GM12878 (cell line): ENCODE results near the gene SHB. TPM values are rescaled to one million over a fixed set of nuclear protein-coding genes. Genes with fewer than 3 reads are reported as not detected.

Source experiments
- ATAC-seq: fragments of 200-7000 bp; cut with Tn5 transposase; 3 replicates; pipeline ENCODE4 v1.9.1; 2020; ENCODE audit warnings: mild to moderate bottlenecking, moderate library complexity
- BruUV-seq: library from RNA; stranded (reverse); fragments of 400-500 nt; replicated peaks from 2 replicates; lab custom pipeline; 2021; lab: Mats Ljungman, UMichigan
- CTCF ChIA-PET: fragments of 300-600 bp; sonication (Branson Sonifier 250); formaldehyde crosslinking; extraction: SDS; loops from one replicate; lab custom pipeline; 2021; ENCODE audit warnings: inconsistent platforms; lab: Yijun Ruan, JAX
- POLR2A ChIA-PET: fragments of 350-600 bp; formaldehyde crosslinking; extraction: SDS; loops from one replicate; lab custom pipeline; 2021; ENCODE audit warnings: inconsistent platforms; lab: Charles Lee
- RAD21 ChIA-PET: fragments of 300-600 bp; sonication (Branson Sonifier 250); formaldehyde crosslinking; loops from one replicate; lab custom pipeline; 2023; ENCODE audit warnings: antibody characterized with exemption; ENCODE audit not compliant: unreplicated experiment; lab: Charles Lee
- SMC1A ChIA-PET: fragments of 300-600 bp; sonication (Branson Sonifier 250); formaldehyde crosslinking; loops from one replicate; lab custom pipeline; 2023; ENCODE audit not compliant: unreplicated experiment, uncharacterized antibody; lab: Charles Lee
- DNase-seq: peaks from one replicate; pipeline ENCODE4 v3.0.0-alpha.2; 2011; ENCODE audit warnings: low read depth, low spot score
- FAIRE-seq: peaks from 3 replicates; lab custom pipeline; 2011; peaks lifted over from hg19 to GRCh38; lab: Jason Lieb, UNC
- H2AFZ ChIP-seq: 2 replicates; pipeline ENCODE4 v1.6.0; 2011; ENCODE audit warnings: low read depth, low read length, control low read depth; ENCODE audit not compliant: control insufficient read depth
- H3K27ac ChIP-seq: 2 replicates; pipeline ENCODE4 v1.5.1; 2011; ENCODE audit warnings: control low read depth; ENCODE audit not compliant: control insufficient read depth, insufficient read depth
- H3K27me3 ChIP-seq, 2 experiments: replicated peaks in 1 of 2; 2 replicates each; pipeline versions ENCODE4 v1.6.0 to v1.6.1; 2011; ENCODE audit warnings: low read length in 1 of 2; ENCODE audit not compliant: control insufficient read depth in 2 of 2, insufficient read depth in 2 of 2
- H3K36me3 ChIP-seq, 2 experiments: 2 replicates each; pipeline ENCODE4 v1.5.1; 2011; ENCODE audit warnings: low read length in 1 of 2; ENCODE audit not compliant: control insufficient read depth in 2 of 2, insufficient read depth in 2 of 2
- H3K4me1 ChIP-seq: 2 replicates; pipeline ENCODE4 v1.6.1; 2011; ENCODE audit warnings: mild to moderate bottlenecking, low read length, moderate library complexity, mixed read lengths; ENCODE audit not compliant: control insufficient read depth, insufficient read depth
- H3K4me2 ChIP-seq: 2 replicates; pipeline ENCODE4 v1.6.0; 2011; ENCODE audit warnings: control low read depth; ENCODE audit not compliant: control insufficient read depth, insufficient read depth
- H3K4me3 ChIP-seq: fragments of 200-600 bp; sonication (generic); 2 replicates; pipeline ENCODE4 v1.5.1; 2016
- H3K79me2 ChIP-seq: 2 replicates; pipeline ENCODE4 v1.6.0; 2011; ENCODE audit warnings: low read length; ENCODE audit not compliant: control insufficient read depth, insufficient read depth
- H3K9ac ChIP-seq: 2 replicates; pipeline ENCODE4 v1.8.0; 2011; ENCODE audit warnings: low read length, control low read depth, mixed read lengths; ENCODE audit not compliant: control insufficient read depth, insufficient read depth
- H3K9me3 ChIP-seq: replicated peaks from 3 replicates; pipeline ENCODE4 v1.5.1; 2011; ENCODE audit warnings: mild to moderate bottlenecking, low read length; ENCODE audit not compliant: control insufficient read depth, insufficient read depth
- H4K20me1 ChIP-seq: 2 replicates; pipeline ENCODE4 v1.6.0; 2011; ENCODE audit not compliant: control insufficient read depth, insufficient read depth
- ATF7 ChIP-seq: fragments of 450-650 bp; IDR thresholded peaks from 2 replicates; pipeline ENCODE4 v1.6.1; 2016; ENCODE audit warnings: low read depth, mild to moderate bottlenecking
- CBFB ChIP-seq: IDR thresholded peaks from 2 replicates; pipeline ENCODE4 v1.6.1; 2016; ENCODE audit warnings: antibody characterized with exemption, low read depth
- PAX5 ChIP-seq: IDR thresholded peaks from 2 replicates; pipeline ENCODE4 v1.6.1; 2011; ENCODE audit warnings: low read depth, low read length, borderline replicate concordance
- RFX5 ChIP-seq: IDR thresholded peaks from 2 replicates; pipeline ENCODE4 v1.6.1; 2011; ENCODE audit warnings: low read depth, low read length, improper control_type of control experiment
- SP1 ChIP-seq: IDR thresholded peaks from one replicate; pipeline ENCODE4 v1.6.1; 2011; ENCODE audit warnings: low read depth, low read length
- SRF ChIP-seq, 2 experiments: IDR thresholded peaks; 2 replicates each; pipeline ENCODE4 v1.6.1; 2011; ENCODE audit warnings: low read depth in 2 of 2, low read length in 2 of 2, mild to moderate bottlenecking in 1 of 2, moderate library complexity in 1 of 2
- SUPT20H ChIP-seq: IDR thresholded peaks from 2 replicates; pipeline ENCODE4 v1.6.1; 2011; ENCODE audit warnings: low read depth, mild to moderate bottlenecking, low read length, moderate library complexity, borderline replicate concordance; ENCODE audit not compliant: control insufficient read depth
- SUZ12 ChIP-seq: fragments of 200-600 bp; sonication (generic); IDR thresholded peaks from one replicate; pipeline ENCODE4 v1.6.1; 2018; ENCODE audit warnings: antibody characterized with exemption, mild to moderate bottlenecking; ENCODE audit not compliant: unreplicated experiment
- TAF1 ChIP-seq: IDR thresholded peaks from 2 replicates; pipeline ENCODE4 v1.6.1; 2011; ENCODE audit warnings: mild to moderate bottlenecking, low read depth, low read length, borderline replicate concordance
- ZNF384 ChIP-seq: IDR thresholded peaks from 2 replicates; pipeline ENCODE4 v1.6.1; 2012; ENCODE audit warnings: low read depth, mild to moderate bottlenecking, low read length, improper control_type of control experiment, borderline replicate concordance
- WGBS: methylation state at CpG from one replicate; pipeline ENCODE4 v1.1.6; 2016; ENCODE audit warnings: low lambda C conversion rate; ENCODE audit not compliant: insufficient replicate concordance, insufficient coverage; ENCODE audit errors: missing lambda C conversion rate; 5-methylcytosine and 5-hydroxymethylcytosine counted together
- in situ Hi-C: fragments of 300-500 bp; cut with MboI; formaldehyde crosslinking; loops from 9 replicates; pipeline ENCODE4 v1.14.3; 2018; ENCODE audit warnings: mixed read lengths
- intact Hi-C: fragments of 100-400 bp; cut with micrococcal nuclease; formaldehyde crosslinking; loops from one replicate; pipeline ENCODE4 v1.14.2; 2022; ENCODE audit not compliant: unreplicated experiment
- polyA plus RNA-seq, 11 experiments: library from polyadenylated mRNA; depleted of rRNA in 4 of 11; unstranded in 6 of 11; stranded (reverse) in 5 of 11; fragments of >200 nt; fragmentation: Nextera tagmentation in 4 of 11; fragmentation: Illumina TruSeq in 1 of 11; extraction: Ambion mirVana in 4 of 11; extraction: Trizol in 1 of 11; gene quantifications; 1 replicate in 1 of 11; 2 replicates in 10 of 11; pipeline versions ENCODE4 v1.2.1 to v1.2.3, GENCODE V29; 2011 to 2016; ENCODE audit warnings: inconsistent platforms in 2 of 11, missing spikeins in 2 of 11, low read depth in 1 of 11
- total RNA-seq, 4 experiments: library from RNA; depleted of rRNA in 3 of 4; stranded (reverse); fragments of >200 nt in 3 of 4; fragmentation: Illumina TruSeq in 1 of 4; extraction: Trizol in 1 of 4; gene quantifications; 2 replicates each; pipeline versions ENCODE4 v1.2.1 to v1.2.3, GENCODE V29; 2013 to 2021
- TF ChIP-seq, protein P1 (sequence below), 3 experiments: IDR thresholded peaks in 2 of 3; conservative IDR thresholded peaks in 1 of 3; 2 replicates each; pipeline ENCODE4 v1.5.1; 2011; ENCODE audit warnings: low read depth in 3 of 3, low read length in 3 of 3, mild to moderate bottlenecking in 3 of 3, control low read depth in 2 of 3, moderate library complexity in 2 of 3, inconsistent platforms in 1 of 3, mixed read lengths in 1 of 3; ENCODE audit not compliant: control insufficient read depth in 2 of 3, insufficient read depth in 1 of 3; ENCODE audit errors: extremely low read depth in 1 of 3
- TF ChIP-seq, protein P2 (sequence below): IDR thresholded peaks from 2 replicates; pipeline ENCODE4 v1.6.1; 2012; ENCODE audit warnings: low read length, inconsistent platforms

Gene SHB
- total and polyA plus RNA-seq, 10 of the 15 experiments (the other 5 are each of a cell fraction or from before 2014, with no cell fraction given): 0.29 to 6.2 (median 1.3) TPM

DNA sequence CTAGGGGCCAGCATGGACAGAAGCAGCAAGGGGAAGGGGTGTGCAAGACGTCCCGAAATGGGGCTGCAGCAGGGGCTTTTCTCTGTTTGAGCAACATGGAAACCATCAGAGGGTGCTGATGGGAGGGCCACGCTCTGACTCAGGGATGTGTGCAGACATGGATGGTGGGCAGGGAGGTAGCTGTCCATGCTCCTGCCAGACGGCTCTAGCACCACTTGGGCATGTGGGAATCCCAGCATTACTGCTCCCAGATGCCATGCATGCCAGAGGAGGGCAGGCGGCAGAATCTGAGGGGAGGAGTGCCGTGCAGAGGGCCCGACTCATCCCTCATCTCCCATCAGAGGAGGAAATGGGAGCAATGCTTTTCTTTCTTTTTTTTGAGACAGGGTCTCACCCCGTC is 119.5 kb downstream of the SHB start:
- no peaks in the 10 kb centered on the region for H4K20me1 ChIP-seq
- no peak for DNase-seq
- no peak for ATAC-seq
- WGBS: 52% methylated on average over 8 of the region's 8 CpGs
- CTCF ChIA-PET: interaction anchor here (0.6 to 0.7 kb wide), 2 partner anchors 309 to 371 kb away, joined by 3 to 4 read pairs; no protein-coding TSS in a partner anchor
- no peaks in the 10 kb centered on the region for H3K9me3 ChIP-seq
- intact Hi-C loops: no loop called here
- no peaks in the 10 kb centered on the region; a peak in 1 of 4 replicates for H3K36me3 ChIP-seq
- H3K4me3 ChIP-seq: no peak overlapping the region
- H3K4me1 ChIP-seq: peaks cover 27% of the 10 kb centered on the region
- TF ChIP-seq, protein P1, sequence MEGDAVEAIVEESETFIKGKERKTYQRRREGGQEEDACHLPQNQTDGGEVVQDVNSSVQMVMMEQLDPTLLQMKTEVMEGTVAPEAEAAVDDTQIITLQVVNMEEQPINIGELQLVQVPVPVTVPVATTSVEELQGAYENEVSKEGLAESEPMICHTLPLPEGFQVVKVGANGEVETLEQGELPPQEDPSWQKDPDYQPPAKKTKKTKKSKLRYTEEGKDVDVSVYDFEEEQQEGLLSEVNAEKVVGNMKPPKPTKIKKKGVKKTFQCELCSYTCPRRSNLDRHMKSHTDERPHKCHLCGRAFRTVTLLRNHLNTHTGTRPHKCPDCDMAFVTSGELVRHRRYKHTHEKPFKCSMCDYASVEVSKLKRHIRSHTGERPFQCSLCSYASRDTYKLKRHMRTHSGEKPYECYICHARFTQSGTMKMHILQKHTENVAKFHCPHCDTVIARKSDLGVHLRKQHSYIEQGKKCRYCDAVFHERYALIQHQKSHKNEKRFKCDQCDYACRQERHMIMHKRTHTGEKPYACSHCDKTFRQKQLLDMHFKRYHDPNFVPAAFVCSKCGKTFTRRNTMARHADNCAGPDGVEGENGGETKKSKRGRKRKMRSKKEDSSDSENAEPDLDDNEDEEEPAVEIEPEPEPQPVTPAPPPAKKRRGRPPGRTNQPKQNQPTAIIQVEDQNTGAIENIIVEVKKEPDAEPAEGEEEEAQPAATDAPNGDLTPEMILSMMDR (IDR thresholded peaks at IDR 0.05 in 2 of 3, conservative IDR thresholded peaks at IDR 0.05 in 1 of 3; ENCODE audit: control insufficient read depth in 2 of 3, extremely low read depth in 1 of 3, insufficient read depth in 1 of 3, low read depth in 3 of 3, low read length in 3 of 3): no peak
- TF ChIP-seq RFX5 (no peak), SP1 (no peak), CBFB (no peak), SUZ12 (no peak), ATF7 (no peak), SUPT20H (no peak), PAX5 (no peak), SRF (IDR thresholded peaks at IDR 0.05; ENCODE audit: low read depth in 2 of 2, low read length in 2 of 2) (no peak), TAF1 (no peak), ZNF384 (no peak)
- TF ChIP-seq, protein P2, sequence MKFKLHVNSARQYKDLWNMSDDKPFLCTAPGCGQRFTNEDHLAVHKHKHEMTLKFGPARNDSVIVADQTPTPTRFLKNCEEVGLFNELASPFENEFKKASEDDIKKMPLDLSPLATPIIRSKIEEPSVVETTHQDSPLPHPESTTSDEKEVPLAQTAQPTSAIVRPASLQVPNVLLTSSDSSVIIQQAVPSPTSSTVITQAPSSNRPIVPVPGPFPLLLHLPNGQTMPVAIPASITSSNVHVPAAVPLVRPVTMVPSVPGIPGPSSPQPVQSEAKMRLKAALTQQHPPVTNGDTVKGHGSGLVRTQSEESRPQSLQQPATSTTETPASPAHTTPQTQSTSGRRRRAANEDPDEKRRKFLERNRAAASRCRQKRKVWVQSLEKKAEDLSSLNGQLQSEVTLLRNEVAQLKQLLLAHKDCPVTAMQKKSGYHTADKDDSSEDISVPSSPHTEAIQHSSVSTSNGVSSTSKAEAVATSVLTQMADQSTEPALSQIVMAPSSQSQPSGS: no peak
- POLR2A ChIA-PET: interaction anchor here (0.7 kb wide), 1 partner anchor 44 kb away, joined by 3 read pairs; no protein-coding TSS in a partner anchor
- H3K27me3 ChIP-seq: no peaks in the 10 kb centered on the region
- no peak overlapping the region for H3K27ac ChIP-seq
- H3K4me2 ChIP-seq: no peak overlapping the region
- no peak for FAIRE-seq
- H2AFZ ChIP-seq: no peak overlapping the region
- BruUV-seq: no TSS peak
- RAD21 ChIA-PET: interaction anchor here (0.7 to 1.0 kb wide), 2 partner anchors 22 to 425 kb away, joined by 3 read pairs; no protein-coding TSS in a partner anchor
- in situ Hi-C loops: no loop called here
- no peak overlapping the region for H3K9ac ChIP-seq
- SMC1A ChIA-PET: no interaction called here
- H3K79me2 ChIP-seq: no peaks in the 10 kb centered on the region
